Activated effector memory CD4-positive, alpha-beta T cell treated with anti-CD3 and anti-CD28 coated beads, Interleukin-2, amount 50 U/mL, for 16 hours (primary cell): Measurements from ENCODE around the gene RSPH3.

Source experiments
- DNase-seq: peaks from one replicate; pipeline ENCODE4 v3.0.0-alpha.2; 2020

Gene RSPH3

GRCh38 chr6:158933079-158933595 is 66.9 kb downstream of the RSPH3 start:
- no peak for DNase-seq

- no peak for DNase-seq
These were observed 71.9 kb downstream of the RSPH3 start for GRCh38 chr6:158928068-158928467.

- DNase-seq: no peak
These were observed 73.6 kb downstream of the RSPH3 start for GRCh38 chr6:158926414-158926813.

- no peak for DNase-seq
These were observed 75.2 kb downstream of the RSPH3 start for GRCh38 chr6:158924499-158925455.

- no peak for DNase-seq
These were observed 76.0 kb downstream of the RSPH3 start for GRCh38 chr6:158923805-158924498.
